NCI-H1694 (cell line): ENCODE results near the gene ANKRD24.
"Not testable (repeated sequence)": the region's sequence is repeated elsewhere in the genome, so short reads cannot be mapped to it uniquely, and the experiment has no call there.

ENCODE experiments used
- DNase-seq: peaks from one replicate; lab custom pipeline; 2025; lab: John Stamatoyannopoulos, UW

ANKRD24 gene

GRCh38 chr19:4230237-4230636 is 47.7 kb downstream of the ANKRD24 start:
- not testable (repeated sequence) for DNase-seq

DNA sequence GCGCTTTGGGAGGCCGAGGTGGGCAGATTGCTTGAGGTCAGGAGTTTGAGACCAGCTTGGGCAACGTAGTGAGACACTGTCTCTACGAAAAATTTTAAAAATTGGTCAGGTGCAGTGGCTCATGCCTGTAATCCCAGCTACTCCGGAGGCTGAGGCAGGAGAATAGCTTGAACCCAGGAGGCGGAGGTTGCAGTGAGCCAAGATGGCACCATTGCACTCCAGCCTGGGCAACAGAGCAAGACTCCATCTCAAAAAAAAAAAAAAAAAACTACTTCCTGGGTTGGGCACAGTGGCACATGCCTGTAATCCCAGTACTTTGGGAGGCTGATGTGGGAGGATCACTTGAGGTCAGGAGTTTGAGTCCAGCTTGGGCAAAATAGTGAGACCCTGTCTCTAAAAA is 49.0 kb downstream of the ANKRD24 start:
- DNase-seq: not testable (repeated sequence)

GRCh38 chr19:4232139-4232538 is 49.6 kb downstream of the ANKRD24 start:
- DNase-seq: not testable (repeated sequence)

- no peak for DNase-seq
Observed at GRCh38 chr19:4232614-4233281, 50.3 kb downstream of the ANKRD24 start.

GRCh38 chr19:4233282-4233853 is 50.9 kb downstream of the ANKRD24 start:
- DNase-seq: peak; percentile 27

DNA sequence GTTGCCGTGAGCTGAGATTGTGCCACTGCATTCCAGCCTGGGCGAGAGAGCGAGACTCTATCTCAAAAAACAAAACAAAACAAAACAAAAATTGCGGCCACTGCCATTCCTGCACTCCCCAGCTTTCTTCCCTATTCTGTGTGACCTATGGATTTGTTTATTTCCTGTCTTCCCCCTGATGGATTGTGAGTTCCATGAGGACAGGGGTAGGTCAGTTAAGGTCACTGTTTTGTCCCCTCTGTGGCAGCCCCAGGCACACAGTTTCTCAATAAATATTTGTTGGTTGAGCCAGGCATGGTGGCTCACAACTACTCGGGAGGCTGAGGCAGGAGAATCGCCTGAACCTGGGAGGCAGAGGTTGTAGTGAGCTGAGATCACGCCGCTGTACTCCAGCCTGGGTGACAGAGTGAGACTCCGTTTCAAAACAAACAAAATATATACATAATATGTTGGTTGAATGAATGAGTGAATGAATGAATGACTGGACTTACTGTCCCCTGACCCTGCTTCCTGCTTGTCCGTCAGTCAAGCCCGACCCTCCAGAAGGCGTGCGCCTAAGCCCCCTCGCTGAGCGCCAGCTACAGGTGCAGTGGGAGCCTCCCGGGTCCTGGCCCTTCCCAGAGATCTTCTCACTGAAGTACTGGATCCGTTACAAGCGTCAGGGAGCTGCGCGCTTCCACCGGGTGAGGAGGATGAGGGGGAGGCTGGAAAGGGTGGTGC is 51.8 kb downstream of the ANKRD24 start:
- no peak for DNase-seq

DNA sequence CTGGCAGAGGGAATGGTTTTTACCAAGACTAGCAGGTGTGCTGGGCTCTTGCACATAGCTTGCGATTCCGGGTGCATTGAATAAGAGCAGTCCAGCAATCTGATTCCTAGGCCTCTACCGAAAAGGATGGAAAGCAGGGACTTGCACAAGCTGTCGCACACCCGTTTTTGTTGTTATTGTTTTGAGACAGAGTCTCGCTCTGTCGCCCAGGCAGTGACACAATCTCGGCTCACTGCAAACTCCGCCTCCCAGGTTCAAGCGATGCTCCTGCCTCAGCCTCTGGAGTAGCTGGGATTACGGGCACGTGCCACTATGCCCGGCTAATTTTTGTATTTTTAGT is 52.3 kb downstream of the ANKRD24 start:
- DNase-seq: no peak

DNA sequence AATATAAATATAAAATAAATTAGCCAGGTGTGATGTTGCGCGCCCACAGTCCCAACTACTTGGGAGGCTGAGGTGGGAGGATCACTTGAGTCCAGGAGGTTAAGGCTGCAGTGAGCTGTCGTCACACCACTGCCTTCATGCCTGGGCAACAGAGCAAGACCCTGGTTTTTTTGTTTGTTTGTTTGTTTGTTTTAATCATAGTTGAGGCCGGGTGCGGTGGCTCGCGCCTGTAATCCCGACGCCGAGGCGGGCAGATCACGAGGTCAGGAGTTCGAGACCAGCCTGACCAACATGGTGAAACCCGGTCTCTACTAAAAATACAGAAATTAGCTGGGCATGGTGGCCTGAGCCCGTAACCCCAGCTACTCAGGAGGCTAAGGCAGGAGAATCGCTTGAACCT is 55.0 kb downstream of the ANKRD24 start:
- DNase-seq: not testable (repeated sequence)

DNA sequence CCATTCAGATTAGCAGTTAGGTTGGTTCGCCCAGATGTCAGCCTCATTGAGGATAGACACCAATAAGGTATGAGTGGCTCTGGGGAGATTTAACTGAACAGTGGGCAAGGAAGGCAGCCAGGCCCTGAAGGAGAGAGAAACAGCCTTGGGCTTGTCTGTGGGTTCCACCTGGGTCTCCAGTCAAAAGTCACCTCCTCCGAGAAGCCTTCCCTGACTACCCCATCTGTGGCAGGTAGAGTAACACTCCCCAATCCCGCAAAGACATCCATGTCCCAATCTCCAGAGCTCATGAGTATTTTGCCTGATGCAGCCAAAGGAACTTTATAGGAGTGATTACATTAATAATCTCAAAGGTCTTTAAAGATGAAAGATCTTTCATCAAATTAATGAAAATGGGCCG is 56.3 kb downstream of the ANKRD24 start:
- no peak for DNase-seq

DNA sequence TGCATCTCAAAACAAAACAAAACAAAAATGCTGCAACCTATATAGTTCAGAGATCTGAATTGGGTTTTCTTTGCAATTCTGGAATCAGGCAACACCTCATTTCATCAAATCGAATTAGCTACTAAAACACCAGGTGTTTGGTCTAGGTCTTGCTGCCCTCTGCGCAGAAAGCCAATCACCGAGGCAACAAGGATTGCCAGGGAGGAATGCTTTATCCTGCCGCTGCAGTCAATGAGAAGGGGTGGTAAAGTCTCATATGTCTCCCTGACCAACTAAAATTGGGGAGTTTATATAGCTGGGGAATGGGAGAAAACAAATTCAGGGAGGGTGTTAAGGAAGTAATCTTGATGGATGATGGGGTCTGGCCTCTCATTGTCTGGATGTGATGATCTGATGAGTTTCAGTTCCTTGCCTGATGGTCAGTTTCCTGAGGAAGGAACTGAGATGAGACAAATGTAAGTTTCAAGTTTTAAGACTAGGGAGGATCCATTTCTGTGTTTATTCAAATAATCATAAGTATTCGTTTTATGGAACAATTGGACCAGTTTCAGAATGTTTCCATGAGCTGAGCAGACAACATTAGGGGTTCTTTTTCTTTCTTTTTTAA is 59.4 kb downstream of the ANKRD24 start:
- no peak for DNase-seq

DNA sequence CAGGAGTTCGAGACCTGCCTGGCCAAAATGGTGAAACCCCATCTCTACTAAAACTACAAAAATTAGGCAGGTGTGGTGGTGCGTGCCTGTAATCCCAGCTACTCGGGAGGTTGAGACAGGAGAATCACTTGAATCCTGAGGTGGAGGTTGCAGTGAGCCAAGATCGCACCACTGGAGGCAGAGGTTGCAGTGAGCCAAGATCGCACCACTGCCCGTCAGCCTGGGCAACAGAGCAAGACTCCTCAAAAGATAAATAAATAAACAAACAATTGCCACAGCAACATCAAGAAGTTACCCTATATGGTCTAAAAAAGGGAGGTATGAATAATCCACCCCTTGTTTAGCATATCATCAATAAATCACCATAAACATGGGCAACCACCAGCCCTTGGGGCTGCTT is 63.4 kb downstream of the ANKRD24 start:
- not testable (repeated sequence) for DNase-seq

- DNase-seq: peak; percentile 98
Observed at GRCh38 chr19:4246767-4247593, 64.5 kb downstream of the ANKRD24 start, which contains the start of gene YJU2. Gene YJU2, plus strand, starts transcription at chr19:4247080. Its CDS starts 67 bp downstream, at chr19:4247147.

DNA sequence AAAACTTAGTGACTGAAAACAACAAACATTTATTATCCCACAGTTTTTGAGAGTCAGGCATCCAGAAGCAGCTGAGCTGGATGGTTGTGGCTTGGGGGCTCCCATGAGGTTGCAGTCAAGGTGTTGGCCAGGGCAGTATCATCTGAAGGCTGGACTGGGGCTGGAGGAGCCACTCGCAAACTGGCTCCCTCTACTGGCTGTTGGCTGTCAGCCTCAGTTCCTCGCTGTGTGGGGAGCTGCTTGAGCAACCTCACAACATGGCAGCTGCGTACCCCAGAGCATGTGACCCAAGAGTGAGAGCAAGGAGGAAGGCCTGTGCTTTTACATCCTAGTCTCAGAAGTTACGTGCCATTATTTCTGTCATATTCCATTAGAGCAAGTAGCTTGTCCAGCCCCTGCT is 74.1 kb downstream of the ANKRD24 start:
- no peak for DNase-seq

GRCh38 chr19:4257025-4257424 is 74.5 kb downstream of the ANKRD24 start:
- DNase-seq: no peak

- no peak for DNase-seq
Observed at GRCh38 chr19:4258181-4258580, 75.7 kb downstream of the ANKRD24 start.

DNA sequence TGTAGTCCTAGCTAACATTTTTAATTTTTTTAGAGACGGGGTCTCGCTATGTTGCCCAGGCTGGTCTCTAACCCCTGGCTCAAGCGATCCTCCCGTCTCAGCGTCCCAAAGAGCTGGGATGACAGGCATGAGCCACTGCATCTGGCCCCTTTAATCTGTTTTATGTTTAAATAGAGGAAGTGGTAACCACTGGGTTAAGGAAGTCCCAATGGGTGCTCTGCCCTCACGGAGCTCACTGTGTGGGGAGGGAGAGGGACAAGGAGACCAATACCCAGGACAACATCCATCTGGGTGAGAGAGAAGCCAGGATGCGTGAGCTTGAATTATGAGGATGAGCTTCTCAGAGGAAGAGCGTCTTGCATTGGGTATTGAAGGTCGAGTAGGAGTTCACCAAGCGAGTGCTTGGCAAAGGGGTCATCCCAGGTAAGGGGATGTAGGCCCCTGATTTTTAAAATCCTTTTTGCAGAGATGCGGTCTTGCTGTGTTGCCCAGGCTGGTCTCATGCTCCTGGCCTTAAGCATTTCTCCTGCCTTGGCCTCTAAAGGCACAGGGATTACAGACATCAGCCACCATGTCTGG is 78.2 kb downstream of the ANKRD24 start:
- DNase-seq: no peak

DNA sequence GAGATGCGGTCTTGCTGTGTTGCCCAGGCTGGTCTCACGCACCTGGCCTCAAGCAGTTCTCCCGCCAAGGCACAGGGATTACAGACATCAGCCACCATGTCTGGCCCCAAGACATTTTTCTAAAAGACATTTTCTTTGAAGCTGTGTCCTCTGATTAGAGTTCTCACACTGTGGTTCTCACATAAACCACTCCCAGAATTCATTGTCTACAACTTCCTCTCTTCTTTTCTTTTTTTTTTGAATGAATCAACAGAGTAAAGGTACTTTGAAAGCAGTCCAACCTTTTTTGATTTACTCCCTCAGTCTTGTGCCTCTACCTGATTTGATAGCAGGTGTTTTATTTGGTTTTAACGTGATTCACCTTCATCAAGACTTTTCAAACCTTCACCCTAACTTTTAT is 82.3 kb downstream of the ANKRD24 start:
- no peak for DNase-seq

GRCh38 chr19:4266253-4267000 is 83.9 kb downstream of the ANKRD24 start:
- DNase-seq: no peak

DNA sequence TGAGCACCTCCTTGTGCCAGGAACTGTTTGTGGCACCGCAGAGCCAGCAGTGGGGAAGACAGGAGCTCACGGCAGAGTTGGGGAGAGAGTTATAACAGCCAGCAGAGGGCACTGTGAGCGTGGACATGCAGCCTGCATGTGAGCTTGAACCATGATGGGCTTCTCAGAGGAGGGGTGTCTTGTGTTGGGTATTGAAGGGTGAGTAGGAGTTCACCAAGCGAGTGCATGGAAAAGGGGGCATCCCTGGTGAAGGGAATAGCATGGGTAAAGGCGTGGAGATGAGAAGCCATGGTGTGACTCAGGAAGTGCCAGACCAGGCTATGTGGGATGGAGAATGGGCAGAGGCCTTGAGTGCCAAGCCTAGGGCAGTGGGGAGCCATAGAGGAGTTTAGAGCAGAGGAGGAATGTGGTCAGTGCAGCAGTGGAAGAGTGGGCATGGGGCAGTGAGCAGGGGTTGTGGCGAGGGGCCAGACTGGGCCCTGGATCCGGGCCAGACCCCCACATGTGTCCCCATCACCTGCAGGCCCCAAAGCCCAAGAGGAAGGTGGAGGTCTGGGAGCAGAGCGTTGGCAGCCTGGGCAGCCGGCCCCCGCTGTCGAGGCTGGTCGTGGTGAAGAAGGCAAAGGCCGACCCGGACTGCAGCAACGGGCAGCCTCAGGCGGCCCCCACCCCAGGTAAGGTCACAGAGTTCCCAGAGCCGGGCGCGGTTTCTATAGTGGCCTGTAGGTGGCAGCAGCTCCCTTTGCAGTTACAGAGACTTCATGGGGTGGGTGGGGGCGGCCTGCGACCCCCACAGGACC is 84.8 kb downstream of the ANKRD24 start:
- DNase-seq: peak; percentile 32
